WTC11 (cell line): ENCODE data around the gene IFT20.

Experiments used
- ATF2 ChIP-seq: sonication (generic); formaldehyde crosslinking; IDR thresholded peaks from 2 replicates; pipeline ENCODE4 v1.8.1; 2022; ENCODE audit warnings: low read depth, missing genetic modification reagents, borderline replicate concordance
- ATF3 ChIP-seq: sonication (generic); formaldehyde crosslinking; conservative IDR thresholded peaks from 2 replicates; pipeline ENCODE4 v1.8.1; 2022; ENCODE audit warnings: mild to moderate bottlenecking, missing genetic modification reagents
- CTCF ChIP-seq: fragments of 200-600 bp; IDR thresholded peaks from 2 replicates; pipeline ENCODE4 v1.8.0; 2022; ENCODE audit warnings: antibody characterized with exemption
- ELF4 ChIP-seq: sonication (generic); formaldehyde crosslinking; IDR thresholded peaks from 2 replicates; pipeline ENCODE4 v1.8.1; 2022; ENCODE audit warnings: low read depth, mild to moderate bottlenecking, moderate library complexity, missing genetic modification reagents
- NFYB ChIP-seq: sonication (generic); formaldehyde crosslinking; conservative IDR thresholded peaks from 2 replicates; pipeline ENCODE4 v1.8.0; 2022; ENCODE audit warnings: low read depth, missing genetic modification reagents
- NR2C2 ChIP-seq: sonication (generic); formaldehyde crosslinking; IDR thresholded peaks from 2 replicates; pipeline ENCODE4 v1.8.0; 2022; ENCODE audit warnings: mild to moderate bottlenecking, missing genetic modification reagents
- NR3C1 ChIP-seq: sonication (generic); formaldehyde crosslinking; conservative IDR thresholded peaks from 2 replicates; pipeline ENCODE4 v1.8.1; 2023; ENCODE audit warnings: low read depth, mild to moderate bottlenecking, missing genetic modification reagents
- SMAD3 ChIP-seq: sonication (generic); formaldehyde crosslinking; IDR thresholded peaks from 2 replicates; pipeline ENCODE4 v1.8.0; 2022; ENCODE audit warnings: missing genetic modification reagents, mild to moderate bottlenecking, borderline replicate concordance
- TCF7 ChIP-seq: sonication (generic); formaldehyde crosslinking; IDR thresholded peaks from 2 replicates; pipeline ENCODE4 v1.8.0; 2022; ENCODE audit warnings: mild to moderate bottlenecking, low read depth, missing genetic modification reagents, moderate library complexity
- ZNF317 ChIP-seq: sonication (generic); formaldehyde crosslinking; IDR thresholded peaks from 2 replicates; pipeline ENCODE4 v1.8.1; 2023; ENCODE audit warnings: low read depth, mild to moderate bottlenecking, moderate library complexity, missing genetic modification reagents, borderline replicate concordance
- ZNF423 ChIP-seq: fragments of 250-450 bp; sonication (Bioruptor Pico); IDR thresholded peaks from 2 replicates; pipeline ENCODE4 v2.1.2; 2022; ENCODE audit warnings: mild to moderate bottlenecking, moderate library complexity
- ZNF512 ChIP-seq: sonication (generic); formaldehyde crosslinking; IDR thresholded peaks from 2 replicates; pipeline ENCODE4 v1.8.1; 2022; ENCODE audit warnings: missing genetic modification reagents, borderline replicate concordance
- ZNF671 ChIP-seq: fragments of 250-450 bp; sonication (Bioruptor Pico); IDR thresholded peaks from 2 replicates; pipeline ENCODE4 v1.8.0; 2021; ENCODE audit warnings: mild to moderate bottlenecking
- ZSCAN18 ChIP-seq: fragments of 250-450 bp; sonication (Bioruptor Pico); IDR thresholded peaks from 2 replicates; pipeline ENCODE4 v2.1.2; 2022; ENCODE audit warnings: mild to moderate bottlenecking, moderate library complexity

GRCh38 chr17:28295677-28296578 lies 39.3 kb downstream of the IFT20 start:
- TF ChIP-seq ZNF671 (CRISPR knock-in tag) (no peak), CTCF (no peak), ATF2 (CRISPR knock-in tag) (no peak), ZSCAN18 (no peak), ZNF317 (CRISPR knock-in tag) (no peak), ATF3 (CRISPR knock-in tag) (no peak), NR2C2 (no peak), NR3C1 (CRISPR knock-in tag) (no peak), NFYB (no peak), ELF4 (no peak), TCF7 (no peak), ZNF512 (no peak), ZNF423 (CRISPR knock-in tag) (no peak), SMAD3 (CRISPR knock-in tag) (no peak)
